Measurements from ENCODE around the gene RALGPS2. TPM values are rescaled to one million over a fixed set of nuclear protein-coding genes. Genes with fewer than 3 reads are reported as not detected.

Gene RALGPS2
- total RNA-seq, 6 experiments from 2014 or later = 21.0 to 38.3 (median 28.4) TPM

- DNase-seq (no peak), ATAC-seq (no peak)
- Histone ChIP-seq H3K27me3 (no peaks in the 10 kb centered on the region), H3K27ac (no peak overlapping the region), H3K4me1 (peaks cover 0 to 16% (median 0%) of the 10 kb centered on the region in 4 donors), H3K4me3 (no peak overlapping the region), H3K9me3 (no peaks in the 10 kb centered on the region), H3K36me3 (no peaks in the 10 kb centered on the region)
- intact Hi-C loops (cut with DNase I) = no loop called here
- no peak for TF ChIP-seq POLR2A (IDR thresholded peaks at IDR 0.05)
- no peak for TF ChIP-seq CTCF (IDR thresholded peaks at IDR 0.05)
- WGBS (ENCODE audit: insufficient coverage, low coverage, low lambda C conversion rate, missing lambda C conversion rate) = 81% methylated on average over 4 of the region's 11 CpGs
Measured at GRCh38 chr1:178954325-178954690, 229.3 kb downstream of the RALGPS2 start.

DNA sequence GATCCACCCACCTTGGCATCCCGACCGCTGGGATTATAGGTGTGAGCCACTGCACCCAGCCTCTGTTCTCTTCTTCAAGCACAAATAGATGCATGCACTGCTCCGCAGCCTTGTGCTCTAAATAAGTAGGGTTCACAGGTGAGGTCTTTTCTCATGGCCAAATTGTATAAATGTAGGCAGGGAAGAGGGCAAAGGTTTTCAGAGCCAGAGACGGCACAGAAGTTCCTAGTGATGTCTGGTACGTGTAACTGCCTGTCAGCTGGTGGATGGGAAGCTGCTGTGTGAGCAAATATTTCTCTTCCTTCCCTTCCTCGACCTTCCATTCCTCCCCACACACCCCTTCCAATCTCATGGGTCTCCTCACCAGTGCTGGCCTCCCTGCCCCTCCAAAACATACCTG lies 229.9 kb downstream of the RALGPS2 start:
- DNase-seq (no peak), ATAC-seq (no peak)
- intact Hi-C loops (cut with DNase I) = no loop called here
- no peaks in the 10 kb centered on the region for H3K36me3 ChIP-seq
- no peaks in the 10 kb centered on the region for H3K27me3 ChIP-seq
- no peak overlapping the region for H3K27ac ChIP-seq
- no peak overlapping the region for H3K4me3 ChIP-seq
- no peak for TF ChIP-seq POLR2A (IDR thresholded peaks at IDR 0.05)
- TF ChIP-seq CTCF (IDR thresholded peaks at IDR 0.05) = no peak
- H3K9me3 ChIP-seq = no peaks in the 10 kb centered on the region
- H3K4me1 ChIP-seq = peaks cover 0 to 16% (median 0%) of the 10 kb centered on the region in 4 donors
- WGBS (ENCODE audit: insufficient coverage, low coverage, low lambda C conversion rate, missing lambda C conversion rate) = 59% methylated on average over 5 of the region's 6 CpGs

DNA sequence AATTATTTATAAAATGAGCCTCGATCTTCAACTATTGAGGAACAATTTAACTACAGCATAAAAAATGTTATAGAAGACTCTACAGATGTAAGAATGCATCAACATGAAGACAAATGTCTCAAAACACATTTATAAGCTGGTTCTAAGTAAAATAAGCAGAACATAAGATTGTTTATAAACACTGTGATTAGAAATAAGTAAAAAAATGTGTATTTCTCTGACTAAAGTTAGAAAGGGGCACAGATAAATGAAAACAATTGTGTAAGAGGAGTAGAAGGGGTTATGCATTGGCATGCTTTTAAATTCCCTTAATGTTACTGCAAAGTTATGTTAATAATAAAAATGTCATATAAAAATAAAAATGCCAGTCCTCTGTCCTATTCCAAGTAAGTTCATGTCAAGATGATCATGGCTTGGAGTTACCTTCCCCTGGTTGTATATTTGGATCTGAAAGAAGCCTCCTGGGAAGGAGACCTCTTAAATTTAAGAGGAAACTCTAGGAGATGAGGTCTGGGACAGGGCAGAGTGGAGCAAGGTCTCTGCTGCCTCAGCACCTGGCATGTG lies 230.4 kb downstream of the RALGPS2 start:
- ATAC-seq (no peak), DNase-seq (no peak)
- Histone ChIP-seq H3K9me3 (no peaks in the 10 kb centered on the region), H3K4me3 (no peak overlapping the region), H3K36me3 (no peaks in the 10 kb centered on the region), H3K27ac (no peak overlapping the region), H3K27me3 (no peaks in the 10 kb centered on the region), H3K4me1 (peaks cover 0 to 13% (median 0%) of the 10 kb centered on the region in 4 donors)
- intact Hi-C loops (cut with DNase I) = no loop called here
- no peak for TF ChIP-seq POLR2A (IDR thresholded peaks at IDR 0.05)
- TF ChIP-seq CTCF (IDR thresholded peaks at IDR 0.05) = no peak
- WGBS (ENCODE audit: insufficient coverage, low coverage, low lambda C conversion rate, missing lambda C conversion rate) = 53% methylated on average over 1 of the region's 1 CpG

DNA sequence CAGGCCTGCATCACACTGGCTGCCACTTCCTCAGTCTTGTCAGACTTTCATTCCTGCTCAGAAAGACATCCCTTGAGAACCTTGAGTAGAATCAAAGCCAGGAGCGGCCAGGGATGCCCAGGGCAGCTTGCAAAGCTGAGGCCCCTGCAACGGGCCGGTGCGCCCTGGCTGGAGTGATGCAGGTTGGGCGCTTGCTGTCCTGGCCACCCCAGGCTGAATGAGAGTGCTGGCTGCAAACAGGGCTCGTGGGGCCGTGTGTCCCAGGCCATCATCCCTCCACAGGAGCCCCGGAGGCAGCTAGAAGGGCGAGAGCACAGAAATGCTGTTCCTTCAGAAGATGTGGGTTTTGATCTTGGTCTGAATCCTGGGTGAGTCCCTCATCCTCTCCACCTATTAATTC lies 233.4 kb downstream of the RALGPS2 start:
- no peak overlapping the region for H3K27ac ChIP-seq
- H3K4me1 ChIP-seq = no peaks in the 10 kb centered on the region
- no peaks in the 10 kb centered on the region for H3K36me3 ChIP-seq
- intact Hi-C loops (cut with DNase I) = no loop called here
- no peaks in the 10 kb centered on the region for H3K27me3 ChIP-seq
- TF ChIP-seq POLR2A (IDR thresholded peaks at IDR 0.05) = no peak
- TF ChIP-seq CTCF (IDR thresholded peaks at IDR 0.05) = no peak
- H3K9me3 ChIP-seq = no peaks in the 10 kb centered on the region
- ATAC-seq (no peak), DNase-seq (no peak)
- no CpG with 5 or more reads among the region's 9 CpGs for WGBS (ENCODE audit: insufficient coverage, low coverage, low lambda C conversion rate, missing lambda C conversion rate)
- H3K4me3 ChIP-seq = no peak overlapping the region

All from right lobe of liver (tissue), 6 donors.